PC-3 (cell line): Measurements from ENCODE around the gene UBL4A. TPM values are rescaled to one million over a fixed set of nuclear protein-coding genes. Genes with fewer than 3 reads are reported as not detected.

Experiments
- ATAC-seq: fragments of 200-7000 bp; cut with Tn5 transposase; 2 replicates; pipeline ENCODE4 v1.9.1; 2020; ENCODE audit warnings: mild to moderate bottlenecking, moderate library complexity
- Bru-seq: library from RNA; stranded (reverse); fragments of 400-500 nt; gene quantifications from one replicate; lab custom pipeline; 2021; lab: Mats Ljungman, UMichigan
- BruChase-seq, 2 experiments: library from RNA; stranded (reverse); fragments of 400-500 nt; gene quantifications; one replicate each; lab custom pipeline; 2021; lab: Mats Ljungman, UMichigan
- BruUV-seq: library from RNA; stranded (reverse); fragments of 400-500 nt; replicated peaks from 2 replicates; lab custom pipeline; 2021; lab: Mats Ljungman, UMichigan
- CTCF ChIA-PET: fragments of 300-600 bp; sonication (Branson Sonifier 250); formaldehyde crosslinking; loops from one replicate; lab custom pipeline; 2022; ENCODE audit warnings: antibody characterized with exemption; lab: Charles Lee
- POLR2A ChIA-PET: fragments of 300-600 bp; sonication (Branson Sonifier 250); formaldehyde crosslinking; loops from one replicate; lab custom pipeline; 2022; ENCODE audit warnings: antibody characterized with exemption; ENCODE audit not compliant: unreplicated experiment; lab: Charles Lee
- DNase-seq: peaks from one replicate; pipeline ENCODE4 v3.0.0-alpha.2; 2015
- H2AFZ ChIP-seq: fragments of 300-600 bp; sonication (generic); 2 replicates; pipeline ENCODE4 v1.6.0; 2016; ENCODE audit warnings: antibody characterized with exemption, low read length
- H3F3A ChIP-seq: fragments of 300-600 bp; sonication (generic); one replicate; pipeline ENCODE4 v1.6.0; 2017; ENCODE audit warnings: antibody characterized with exemption, low read length, control low read depth, mild to moderate bottlenecking; ENCODE audit not compliant: unreplicated experiment
- H3K27ac ChIP-seq: fragments of 300-600 bp; sonication (generic); 2 replicates; pipeline ENCODE4 v1.5.1; 2016; ENCODE audit warnings: mild to moderate bottlenecking, low read length
- H3K27me3 ChIP-seq: fragments of 300-600 bp; sonication (generic); 2 replicates; pipeline ENCODE4 v1.6.1; 2016; ENCODE audit warnings: low read length, mixed read lengths
- H3K36me3 ChIP-seq: fragments of 300-600 bp; sonication (generic); 2 replicates; pipeline ENCODE4 v1.6.1; 2016; ENCODE audit warnings: low read depth, mixed run types, low read length, mixed read lengths
- H3K4me1 ChIP-seq: fragments of 300-600 bp; sonication (generic); 2 replicates; pipeline ENCODE4 v1.5.1; 2016; ENCODE audit warnings: low read length; ENCODE audit not compliant: insufficient read depth
- H3K4me2 ChIP-seq: fragments of 300-600 bp; sonication (generic); 2 replicates; pipeline ENCODE4 v1.6.0; 2016; ENCODE audit warnings: low read length
- H3K4me3 ChIP-seq: fragments of 300-600 bp; sonication (generic); 2 replicates; pipeline ENCODE4 v1.5.1; 2016; ENCODE audit warnings: mild to moderate bottlenecking, low read length, mixed read lengths
- H3K79me2 ChIP-seq: fragments of 300-600 bp; sonication (generic); 2 replicates; pipeline ENCODE4 v1.6.1; 2017; ENCODE audit warnings: low read length, mixed read lengths
- H3K9ac ChIP-seq: fragments of 300-600 bp; sonication (generic); 2 replicates; pipeline ENCODE4 v1.6.0; 2016; ENCODE audit warnings: mild to moderate bottlenecking, low read length
- H3K9me2 ChIP-seq: fragments of 300-600 bp; sonication (generic); replicated peaks from 2 replicates; pipeline ENCODE4 v1.6.1; 2016; ENCODE audit warnings: mixed run types, low read length, mixed read lengths
- H3K9me3 ChIP-seq: fragments of 300-600 bp; sonication (generic); 2 replicates; pipeline ENCODE4 v1.6.1; 2016; ENCODE audit warnings: low read length, mixed read lengths
- H4K20me1 ChIP-seq: fragments of 300-600 bp; sonication (generic); 2 replicates; pipeline ENCODE4 v1.6.1; 2016; ENCODE audit warnings: low read length, mixed read lengths
- EZH2 ChIP-seq: fragments of 300-600 bp; sonication (generic); IDR thresholded peaks from one replicate; pipeline ENCODE4 v1.6.1; 2017; ENCODE audit warnings: antibody characterized with exemption, mild to moderate bottlenecking, low read length; ENCODE audit not compliant: unreplicated experiment
- EZH2phosphoT487 ChIP-seq: fragments of 300-600 bp; sonication (generic); IDR thresholded peaks from 2 replicates; pipeline ENCODE4 v1.6.1; 2018; ENCODE audit warnings: mild to moderate bottlenecking, antibody characterized with exemption, low read length, borderline replicate concordance
- intact Hi-C: fragments of 100-400 bp; cut with micrococcal nuclease; formaldehyde crosslinking; loops from 2 replicates; pipeline ENCODE4 v1.9.0; 2023
- long read RNA-seq: library from polyadenylated mRNA; unstranded; transcript quantifications from one replicate; pipeline ENCODE4 v2.0.0, GENCODE V29; 2021; ENCODE audit not compliant: unreplicated experiment
- total RNA-seq: library from RNA; depleted of rRNA; stranded (reverse); fragments of >200 nt; gene quantifications from 2 replicates; pipeline ENCODE4 v1.2.3, GENCODE V29; 2014; rRNA removed
- TF ChIP-seq, protein P1 (sequence below): fragments of 300-600 bp; sonication (generic); conservative IDR thresholded peaks from 2 replicates; pipeline ENCODE4 v1.5.1; 2017; ENCODE audit warnings: antibody characterized with exemption, low read depth, mild to moderate bottlenecking, low read length

Gene UBL4A
- 92.3 and 101 TPM in 2 replicates for total RNA-seq
- percentile 78 among the genes with signal in this experiment for Bru-seq, nascent RNA
- BruChase-seq, experiment 1, labeled RNA remaining after a 6-hour chase: percentile 97 among the genes with signal in this experiment
- percentile 95 among the genes with signal in this experiment for BruChase-seq, experiment 2, labeled RNA remaining after a 2-hour chase
- long read RNA-seq, transcript UBL4A-205 (2 exons, 629 nt): minor isoform, 13 of 309 reads
- long read RNA-seq, transcript UBL4A-202 (4 exons, 2,382 nt): major isoform, 249 of 309 reads
- long read RNA-seq, partial matches to known transcripts: 2 of 309 reads
- long read RNA-seq, other reads (novel, unspliced or antisense): 44 of 309 reads

DNA sequence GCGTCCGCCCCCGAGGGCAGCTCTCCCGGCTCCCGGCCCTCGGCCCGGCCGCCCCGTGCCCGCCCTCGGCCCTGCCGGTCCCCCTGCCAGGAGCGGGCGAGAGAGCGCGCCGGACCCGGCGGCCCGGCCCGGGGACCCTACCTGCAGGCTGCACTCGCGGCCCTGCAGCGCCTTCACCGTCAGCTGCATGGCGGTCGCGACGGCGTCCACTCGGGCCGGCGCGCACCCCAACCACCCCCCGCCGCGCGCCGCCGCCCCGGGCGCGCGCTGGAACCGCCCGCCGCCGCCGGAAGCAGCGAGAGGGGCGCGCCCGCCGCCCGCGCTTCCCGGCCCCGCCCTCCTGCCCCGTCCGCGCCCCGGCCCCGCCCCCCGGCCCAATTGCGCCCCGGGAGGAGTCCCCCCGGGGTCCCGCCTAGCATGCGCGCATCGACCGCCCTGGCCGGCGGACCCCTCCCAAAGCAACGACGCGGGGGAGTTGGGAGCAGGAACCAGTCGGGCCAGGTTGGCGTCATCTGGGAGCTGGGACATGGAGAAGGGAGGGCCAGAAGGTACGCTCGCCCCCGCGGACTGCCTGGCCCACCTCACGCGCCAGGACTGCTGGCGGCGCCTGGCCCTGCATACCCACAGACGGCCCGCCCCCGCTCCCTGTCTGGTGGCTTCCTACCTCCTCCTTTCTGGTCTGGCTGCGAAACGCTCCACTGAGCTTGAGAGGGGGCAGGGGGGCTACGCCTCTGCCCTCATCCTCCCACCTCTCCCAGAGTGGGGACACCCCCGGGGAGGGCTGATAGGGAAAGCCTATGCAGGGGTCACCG lies at the start of gene UBL4A:
TSS of gene UBL4A (minus strand) at position 220 of the 812 bp plus-strand sequence. CDS start at position 189, 31 bp downstream.
- peaks cover 15% of the 10 kb centered on the region for H3K36me3 ChIP-seq
- intact Hi-C loops: no loop called here
- ChIA-PET CTCF (no interaction called here), POLR2A (no interaction called here)
- peak within 1 kb of the TSS; percentile 96 for H3K4me2 ChIP-seq
- BruUV-seq: no TSS peak
- TF ChIP-seq EZH2phosphoT487 (peak; percentile 78), EZH2 (no peak)
- TF ChIP-seq, protein P1, sequence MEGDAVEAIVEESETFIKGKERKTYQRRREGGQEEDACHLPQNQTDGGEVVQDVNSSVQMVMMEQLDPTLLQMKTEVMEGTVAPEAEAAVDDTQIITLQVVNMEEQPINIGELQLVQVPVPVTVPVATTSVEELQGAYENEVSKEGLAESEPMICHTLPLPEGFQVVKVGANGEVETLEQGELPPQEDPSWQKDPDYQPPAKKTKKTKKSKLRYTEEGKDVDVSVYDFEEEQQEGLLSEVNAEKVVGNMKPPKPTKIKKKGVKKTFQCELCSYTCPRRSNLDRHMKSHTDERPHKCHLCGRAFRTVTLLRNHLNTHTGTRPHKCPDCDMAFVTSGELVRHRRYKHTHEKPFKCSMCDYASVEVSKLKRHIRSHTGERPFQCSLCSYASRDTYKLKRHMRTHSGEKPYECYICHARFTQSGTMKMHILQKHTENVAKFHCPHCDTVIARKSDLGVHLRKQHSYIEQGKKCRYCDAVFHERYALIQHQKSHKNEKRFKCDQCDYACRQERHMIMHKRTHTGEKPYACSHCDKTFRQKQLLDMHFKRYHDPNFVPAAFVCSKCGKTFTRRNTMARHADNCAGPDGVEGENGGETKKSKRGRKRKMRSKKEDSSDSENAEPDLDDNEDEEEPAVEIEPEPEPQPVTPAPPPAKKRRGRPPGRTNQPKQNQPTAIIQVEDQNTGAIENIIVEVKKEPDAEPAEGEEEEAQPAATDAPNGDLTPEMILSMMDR: no peak
- no peaks in the 10 kb centered on the region for H3K9me2 ChIP-seq
- H4K20me1 ChIP-seq: no peaks in the 10 kb centered on the region
- peak within 1 kb of the TSS; percentile 83 for H3K9ac ChIP-seq
- no peaks in the 10 kb centered on the region for H3K9me3 ChIP-seq
- DNase-seq (peak; percentile 79), ATAC-seq (peak; percentile 28)
- peaks cover 34% of the 10 kb centered on the region for H3K4me1 ChIP-seq
- peak within 1 kb of the TSS; percentile 43 for H3K27ac ChIP-seq
- peak within 1 kb of the TSS; percentile 73 for H2AFZ ChIP-seq
- peaks cover 52% of the 10 kb centered on the region for H3K79me2 ChIP-seq
- no peaks in the 10 kb centered on the region for H3F3A ChIP-seq
- no peaks in the 10 kb centered on the region for H3K27me3 ChIP-seq
- peak within 1 kb of the TSS; percentile 83 for H3K4me3 ChIP-seq

DNA sequence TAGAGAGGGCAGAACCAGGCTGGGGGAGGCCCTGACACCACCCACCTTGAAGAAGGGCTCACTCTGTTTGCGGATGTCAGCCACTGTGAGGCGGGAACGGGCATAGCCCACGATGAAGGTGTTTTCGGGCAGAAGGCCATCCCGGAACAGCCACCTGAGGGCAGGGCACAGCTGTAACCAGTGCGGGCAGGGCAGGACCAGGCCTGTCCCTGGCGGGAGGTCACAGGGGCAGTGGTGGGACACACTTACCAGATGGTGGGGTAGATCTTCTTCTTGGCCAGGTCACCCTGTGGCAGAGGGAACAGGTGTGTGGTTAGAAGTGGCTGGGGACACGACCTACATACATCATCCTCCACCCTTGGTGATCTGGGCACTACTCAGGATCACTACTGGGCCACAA lies 49.5 kb upstream of the UBL4A start:
- no peak for ATAC-seq

More for the DNA sequence above, 49.5 kb upstream of the UBL4A start:
- no peaks in the 10 kb centered on the region for H3K9me2 ChIP-seq
- TF ChIP-seq EZH2phosphoT487 (no peak), EZH2 (no peak)
- TF ChIP-seq, protein P1: no peak
- no peaks in the 10 kb centered on the region for H4K20me1 ChIP-seq
- POLR2A ChIA-PET: no interaction called here
- no peaks in the 10 kb centered on the region for H3K9me3 ChIP-seq
- no peaks in the 10 kb centered on the region for H3F3A ChIP-seq
- peaks cover 27% of the 10 kb centered on the region; the same call in 1 of the 2 replicates for H3K36me3 ChIP-seq
- no peak overlapping the region for H3K27ac ChIP-seq
- CTCF ChIA-PET: no interaction called here
- H3K27me3 ChIP-seq: no peaks in the 10 kb centered on the region
- peaks cover 11% of the 10 kb centered on the region for H3K4me1 ChIP-seq
- H3K4me2 ChIP-seq: no peak overlapping the region
- peaks cover 29% of the 10 kb centered on the region for H3K79me2 ChIP-seq
- no peak for DNase-seq
- no peak overlapping the region for H3K9ac ChIP-seq
- H2AFZ ChIP-seq: no peak overlapping the region
- intact Hi-C loops: loop anchor here (1.0 kb wide), 1 partner anchor 163 kb away; no protein-coding TSS in a partner anchor
- BruUV-seq: no TSS peak
- H3K4me3 ChIP-seq: no peak overlapping the region
